ENCODE measurements around the gene ZBTB20.

ZBTB20 gene

GRCh38 chr3:114351822-114352145 is 795.3 kb downstream of the ZBTB20 start:
- Histone ChIP-seq H3K9me3 (ENCODE audit: control insufficient read depth, insufficient read depth, low read length) (no peaks in the 10 kb centered on the region), H3K27ac (ENCODE audit: low read length) (no peak overlapping the region), H3K4me3 (ENCODE audit: low read length) (no peak overlapping the region), H3K36me3 (ENCODE audit: control insufficient read depth, insufficient read depth, low read length) (no peaks in the 10 kb centered on the region), H3K27me3 (ENCODE audit: control insufficient read depth, insufficient read depth, low read length) (no peaks in the 10 kb centered on the region), H3K4me1 (ENCODE audit: control insufficient read depth, insufficient read depth, low read length) (peaks cover 5% of the 10 kb centered on the region; the same call in 1 of the 2 replicates)
- DNase-seq (ENCODE audit: low read depth, low spot score): no peak
- no CpG with 5 or more reads among the region's 9 CpGs for WGBS (ENCODE audit: insufficient coverage, insufficient read length)

DNA sequence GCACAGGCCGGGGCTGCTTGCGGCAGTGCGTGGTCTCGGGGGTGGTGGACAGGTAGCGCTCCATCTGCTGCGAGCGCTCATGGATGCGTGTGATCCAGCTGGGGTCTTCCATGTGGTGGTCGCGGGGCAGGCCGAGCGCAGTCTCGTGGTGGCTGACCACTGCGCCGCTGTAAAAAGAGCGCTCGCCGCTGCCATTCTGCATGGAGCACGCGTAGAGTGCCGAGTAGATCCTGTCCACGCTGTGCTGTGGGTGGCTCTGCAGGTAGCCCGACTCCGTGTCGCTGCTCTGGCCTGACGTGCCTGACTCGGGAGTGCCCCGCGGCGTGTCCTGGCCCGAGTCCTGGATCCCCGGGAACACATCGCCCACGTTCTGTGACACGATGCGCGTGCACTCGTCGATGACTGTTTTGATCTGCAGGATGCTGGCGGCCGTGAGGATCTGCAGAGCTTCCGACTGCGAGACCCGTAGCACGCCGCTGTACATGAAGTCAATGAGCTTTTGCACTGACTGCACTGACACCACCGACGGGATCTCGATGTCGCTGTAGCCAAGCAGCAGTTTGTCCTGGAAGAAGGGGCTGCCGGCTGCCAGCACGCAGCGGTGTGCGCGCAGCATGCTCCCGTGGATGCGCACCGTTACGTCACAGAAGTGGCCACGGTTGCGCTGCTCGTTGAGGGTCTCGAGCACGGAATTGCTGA is 795.8 kb downstream of the ZBTB20 start:
- no CpG with 5 or more reads among the region's 64 CpGs for WGBS (ENCODE audit: insufficient coverage, insufficient read length)
- H3K27me3 ChIP-seq (ENCODE audit: control insufficient read depth, insufficient read depth, low read length): no peaks in the 10 kb centered on the region
- no peaks in the 10 kb centered on the region for H3K9me3 ChIP-seq (ENCODE audit: control insufficient read depth, insufficient read depth, low read length)
- peaks cover under 1% of the 10 kb centered on the region; the same call in 1 of the 2 replicates for H3K4me1 ChIP-seq (ENCODE audit: control insufficient read depth, insufficient read depth, low read length)
- no peak overlapping the region for H3K27ac ChIP-seq (ENCODE audit: low read length)
- no peak overlapping the region for H3K4me3 ChIP-seq (ENCODE audit: low read length)
- no peak for DNase-seq (ENCODE audit: low read depth, low spot score)
- H3K36me3 ChIP-seq (ENCODE audit: control insufficient read depth, insufficient read depth, low read length): no peaks in the 10 kb centered on the region

DNA sequence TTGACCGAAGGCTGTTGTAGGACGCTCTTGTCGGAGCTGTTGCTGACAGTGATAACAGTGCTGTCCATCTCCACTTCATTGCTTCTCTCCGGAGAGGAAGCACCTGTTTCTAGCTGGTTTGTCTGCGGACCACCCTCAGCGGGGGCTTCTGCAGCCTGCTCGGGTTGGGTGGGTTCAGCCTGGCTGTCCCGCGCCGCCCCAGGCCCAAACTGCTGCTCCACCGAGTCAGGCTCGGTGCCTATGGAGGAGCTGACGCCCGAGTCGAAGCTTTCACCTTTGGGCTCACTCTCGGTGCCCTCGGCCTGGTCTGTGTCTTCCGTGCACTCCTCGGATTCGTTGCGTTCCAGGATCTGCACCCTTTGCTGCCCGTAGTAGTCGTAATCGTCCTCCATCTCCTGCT is 796.4 kb downstream of the ZBTB20 start:
- Histone ChIP-seq H3K9me3 (ENCODE audit: control insufficient read depth, insufficient read depth, low read length) (no peaks in the 10 kb centered on the region), H3K27me3 (ENCODE audit: control insufficient read depth, insufficient read depth, low read length) (no peaks in the 10 kb centered on the region), H3K27ac (ENCODE audit: low read length) (no peak overlapping the region), H3K4me1 (ENCODE audit: control insufficient read depth, insufficient read depth, low read length) (no peaks in the 10 kb centered on the region), H3K4me3 (ENCODE audit: low read length) (no peak overlapping the region), H3K36me3 (ENCODE audit: control insufficient read depth, insufficient read depth, low read length) (no peaks in the 10 kb centered on the region)
- DNase-seq (ENCODE audit: low read depth, low spot score): no peak
- no CpG with 5 or more reads among the region's 24 CpGs for WGBS (ENCODE audit: insufficient coverage, insufficient read length)

DNA sequence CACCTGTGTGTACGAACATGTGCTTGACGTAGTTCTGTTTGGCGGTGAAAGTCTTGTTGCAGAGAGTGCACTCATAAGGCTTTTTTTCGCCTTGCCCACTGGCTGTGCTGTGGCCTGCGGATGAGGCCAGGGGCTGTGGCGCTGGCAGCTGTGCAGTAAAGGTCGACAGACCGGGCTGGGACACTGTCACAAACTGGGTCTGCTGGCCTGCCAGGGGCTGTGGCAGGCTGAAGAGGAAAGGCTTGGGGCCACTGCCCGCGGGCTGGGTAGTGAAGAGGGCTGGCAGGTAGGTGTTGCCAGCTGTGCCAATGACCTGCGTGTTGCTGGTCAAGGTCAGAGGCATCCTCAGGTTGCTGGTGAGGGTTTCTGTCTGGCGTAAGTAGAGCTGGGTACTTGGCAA is 796.8 kb downstream of the ZBTB20 start:
- Histone ChIP-seq H3K4me1 (ENCODE audit: control insufficient read depth, insufficient read depth, low read length) (no peaks in the 10 kb centered on the region), H3K4me3 (ENCODE audit: low read length) (no peak overlapping the region), H3K9me3 (ENCODE audit: control insufficient read depth, insufficient read depth, low read length) (no peaks in the 10 kb centered on the region), H3K36me3 (ENCODE audit: control insufficient read depth, insufficient read depth, low read length) (no peaks in the 10 kb centered on the region), H3K27ac (ENCODE audit: low read length) (no peak overlapping the region), H3K27me3 (ENCODE audit: control insufficient read depth, insufficient read depth, low read length) (no peaks in the 10 kb centered on the region)
- WGBS (ENCODE audit: insufficient coverage, insufficient read length): no CpG with 5 or more reads among the region's 12 CpGs
- DNase-seq (ENCODE audit: low read depth, low spot score): no peak

DNA sequence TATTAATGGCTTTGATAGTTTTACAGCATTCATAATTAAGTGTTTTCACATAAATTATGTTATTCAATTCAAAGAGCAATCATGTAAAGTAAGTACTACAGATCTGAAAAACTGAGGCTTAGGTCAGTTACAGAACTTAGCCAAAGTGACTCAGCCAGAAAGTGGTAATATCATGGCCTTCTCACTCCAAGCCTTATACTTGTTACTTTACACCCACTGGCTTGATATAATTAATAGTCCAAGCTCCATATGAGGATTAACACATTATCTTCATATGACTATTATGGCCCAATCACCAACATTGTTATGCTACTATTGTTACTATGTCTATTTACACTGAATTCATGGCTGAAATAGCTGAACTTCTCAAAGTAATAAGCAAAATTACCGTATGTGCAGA is 802.6 kb downstream of the ZBTB20 start:
- H3K36me3 ChIP-seq (ENCODE audit: control insufficient read depth, insufficient read depth, low read length): no peaks in the 10 kb centered on the region

DNA sequence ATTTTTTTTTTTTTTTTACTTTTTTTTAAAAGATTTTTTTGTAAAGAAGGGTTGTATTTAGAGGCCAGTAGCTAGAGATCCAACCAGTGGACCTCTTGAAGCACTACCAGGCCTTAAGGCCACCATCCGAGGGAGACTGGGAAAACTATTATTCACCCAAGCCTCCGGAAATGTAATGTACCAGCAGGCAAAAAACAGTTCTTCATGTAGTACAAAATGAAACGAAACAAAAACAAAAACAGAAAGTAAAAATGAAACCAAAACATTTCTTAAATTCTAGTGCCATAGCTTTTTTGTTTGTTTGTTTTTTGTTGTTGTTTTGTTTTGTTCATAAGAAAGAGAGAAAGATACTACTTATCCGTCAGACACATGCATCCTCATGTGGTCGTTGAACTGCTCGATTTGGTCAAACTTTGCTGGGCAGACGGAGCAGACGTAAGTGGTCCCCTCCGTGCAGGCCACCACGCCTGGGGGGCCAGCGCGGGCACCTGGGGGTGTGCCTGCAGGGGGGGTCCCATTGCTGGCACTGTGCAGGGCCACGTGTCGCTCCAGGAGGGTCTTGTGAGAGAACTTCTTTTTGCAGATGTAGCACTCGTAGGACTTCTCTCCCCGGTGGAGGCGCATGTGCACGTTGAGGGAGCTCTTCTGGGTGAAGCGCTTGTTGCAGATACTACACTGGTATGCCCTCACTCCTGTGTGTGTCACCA is 808.3 kb downstream of the ZBTB20 start:
- H3K4me3 ChIP-seq (ENCODE audit: low read length): no peak overlapping the region
- WGBS (ENCODE audit: insufficient coverage, insufficient read length): no CpG with 5 or more reads among the region's 19 CpGs
- DNase-seq (ENCODE audit: low read depth, low spot score): no peak
- no peaks in the 10 kb centered on the region; the same call in 1 of the 2 replicates for H3K36me3 ChIP-seq (ENCODE audit: control insufficient read depth, insufficient read depth, low read length)
- H3K27ac ChIP-seq (ENCODE audit: low read length): no peak overlapping the region
- no peaks in the 10 kb centered on the region for H3K27me3 ChIP-seq (ENCODE audit: control insufficient read depth, insufficient read depth, low read length)
- peaks cover 4% of the 10 kb centered on the region; the same call in 1 of the 2 replicates for H3K4me1 ChIP-seq (ENCODE audit: control insufficient read depth, insufficient read depth, low read length)
- H3K9me3 ChIP-seq (ENCODE audit: control insufficient read depth, insufficient read depth, low read length): no peaks in the 10 kb centered on the region

More for the DNA sequence above, 802.6 kb downstream of the ZBTB20 start:
- no peaks in the 10 kb centered on the region for H3K4me1 ChIP-seq (ENCODE audit: control insufficient read depth, insufficient read depth, low read length)
- no CpG with 5 or more reads among the region's 1 CpG for whole genome bisulfite sequencing (ENCODE audit: insufficient coverage, insufficient read length)
- no peak for DNase-seq (ENCODE audit: low read depth, low spot score)
- no peaks in the 10 kb centered on the region for H3K9me3 ChIP-seq (ENCODE audit: control insufficient read depth, insufficient read depth, low read length)
- no peak overlapping the region for H3K4me3 ChIP-seq (ENCODE audit: low read length)
- H3K27me3 ChIP-seq (ENCODE audit: control insufficient read depth, insufficient read depth, low read length): no peaks in the 10 kb centered on the region
- H3K27ac ChIP-seq (ENCODE audit: low read length): no peak overlapping the region

DNA sequence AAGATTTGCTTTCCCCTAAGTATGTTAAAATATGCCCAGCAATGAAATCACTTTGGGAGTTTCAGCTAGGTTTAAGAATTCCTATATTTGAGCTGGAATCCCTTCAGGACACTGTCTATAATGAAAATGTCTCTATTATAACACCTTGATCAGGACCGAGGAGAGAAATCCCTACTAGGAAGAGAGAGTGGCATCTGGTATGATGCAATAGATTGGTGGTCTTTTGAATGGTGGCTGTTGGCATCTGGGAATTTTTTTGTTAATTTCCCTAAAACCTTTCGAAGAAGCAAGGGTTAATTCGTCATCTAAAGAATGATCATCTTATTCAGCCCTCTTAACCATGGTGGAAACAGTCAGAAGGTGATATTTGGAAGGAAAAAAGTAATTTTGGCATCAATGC is 810.2 kb downstream of the ZBTB20 start:
- Histone ChIP-seq H3K27me3 (ENCODE audit: control insufficient read depth, insufficient read depth, low read length) (no peaks in the 10 kb centered on the region), H3K4me1 (ENCODE audit: control insufficient read depth, insufficient read depth, low read length) (peaks cover 6% of the 10 kb centered on the region; the same call in 1 of the 2 replicates), H3K4me3 (ENCODE audit: low read length) (no peak overlapping the region), H3K9me3 (ENCODE audit: control insufficient read depth, insufficient read depth, low read length) (no peaks in the 10 kb centered on the region), H3K27ac (ENCODE audit: low read length) (no peak overlapping the region), H3K36me3 (ENCODE audit: control insufficient read depth, insufficient read depth, low read length) (no peaks in the 10 kb centered on the region; the same call in 1 of the 2 replicates)
- DNase-seq (ENCODE audit: low read depth, low spot score): no peak
- WGBS (ENCODE audit: insufficient coverage, insufficient read length): no CpG with 5 or more reads among the region's 3 CpGs

- Histone ChIP-seq H3K27me3 (ENCODE audit: control insufficient read depth, insufficient read depth, low read length) (no peaks in the 10 kb centered on the region), H3K36me3 (ENCODE audit: control insufficient read depth, insufficient read depth, low read length) (no peaks in the 10 kb centered on the region; the same call in 1 of the 2 replicates), H3K9me3 (ENCODE audit: control insufficient read depth, insufficient read depth, low read length) (no peaks in the 10 kb centered on the region), H3K27ac (ENCODE audit: low read length) (no peak overlapping the region), H3K4me1 (ENCODE audit: control insufficient read depth, insufficient read depth, low read length) (peaks cover 6% of the 10 kb centered on the region; the same call in 1 of the 2 replicates), H3K4me3 (ENCODE audit: low read length) (no peak overlapping the region)
- no CpG with 5 or more reads among the region's 1 CpG for WGBS (ENCODE audit: insufficient coverage, insufficient read length)
- DNase-seq (ENCODE audit: low read depth, low spot score): no peak
Measured at GRCh38 chr3:114336122-114336697, 810.9 kb downstream of the ZBTB20 start.

GRCh38 chr3:114333923-114334240 is 813.2 kb downstream of the ZBTB20 start:
- no peak for DNase-seq (ENCODE audit: low read depth, low spot score)
- peaks cover 5% of the 10 kb centered on the region; the same call in 1 of the 2 replicates for H3K4me1 ChIP-seq (ENCODE audit: control insufficient read depth, insufficient read depth, low read length)
- H3K27ac ChIP-seq (ENCODE audit: low read length): no peak overlapping the region
- H3K4me3 ChIP-seq (ENCODE audit: low read length): no peak overlapping the region
- no peaks in the 10 kb centered on the region; the same call in 1 of the 2 replicates for H3K36me3 ChIP-seq (ENCODE audit: control insufficient read depth, insufficient read depth, low read length)
- no peaks in the 10 kb centered on the region for H3K9me3 ChIP-seq (ENCODE audit: control insufficient read depth, insufficient read depth, low read length)
- no peaks in the 10 kb centered on the region for H3K27me3 ChIP-seq (ENCODE audit: control insufficient read depth, insufficient read depth, low read length)
- WGBS (ENCODE audit: insufficient coverage, insufficient read length): no CpG with 5 or more reads among the region's 2 CpGs

- WGBS (ENCODE audit: insufficient coverage, insufficient read length): no CpG with 5 or more reads among the region's 4 CpGs
- Histone ChIP-seq H3K27ac (ENCODE audit: low read length) (no peak overlapping the region), H3K4me1 (ENCODE audit: control insufficient read depth, insufficient read depth, low read length) (peaks cover 4% of the 10 kb centered on the region; the same call in 1 of the 2 replicates), H3K27me3 (ENCODE audit: control insufficient read depth, insufficient read depth, low read length) (no peaks in the 10 kb centered on the region), H3K4me3 (ENCODE audit: low read length) (no peak overlapping the region), H3K9me3 (ENCODE audit: control insufficient read depth, insufficient read depth, low read length) (no peaks in the 10 kb centered on the region), H3K36me3 (ENCODE audit: control insufficient read depth, insufficient read depth, low read length) (no peaks in the 10 kb centered on the region; the same call in 1 of the 2 replicates)
- no peak for DNase-seq (ENCODE audit: low read depth, low spot score)
Measured at GRCh38 chr3:114333180-114333922, 813.7 kb downstream of the ZBTB20 start.
